ENCODE measurements around the gene TPST1.
"Not testable (repeated sequence)": the region's sequence is repeated elsewhere in the genome, so short reads cannot be mapped to it uniquely, and the experiment has no call there.

The TPST1 gene

GRCh38 chr7:66344166-66344565 is 139.0 kb downstream of the TPST1 start:
- DNase-seq, result no peak

GRCh38 chr7:66348531-66348930 is 143.4 kb downstream of the TPST1 start:
- DNase-seq, result no peak

GRCh38 chr7:66348959-66349358 is 143.8 kb downstream of the TPST1 start:
- no peak for DNase-seq

- no peak for DNase-seq
Observed at GRCh38 chr7:66352071-66352470, 146.9 kb downstream of the TPST1 start.

GRCh38 chr7:66353547-66353946 is 148.4 kb downstream of the TPST1 start:
- DNase-seq, result no peak

- no peak for DNase-seq
Observed at GRCh38 chr7:66355756-66356155, 150.6 kb downstream of the TPST1 start.

- DNase-seq, result no peak
Observed at GRCh38 chr7:66356277-66356721, 151.2 kb downstream of the TPST1 start.

GRCh38 chr7:66357087-66357486 is 152.0 kb downstream of the TPST1 start:
- no peak for DNase-seq

GRCh38 chr7:66359656-66360211 is 154.6 kb downstream of the TPST1 start:
- DNase-seq, result no peak

GRCh38 chr7:66362136-66362535 is 157.0 kb downstream of the TPST1 start:
- DNase-seq, result no peak

GRCh38 chr7:66363635-66364034 is 158.5 kb downstream of the TPST1 start:
- DNase-seq, result no peak

- DNase-seq, result not testable (repeated sequence)
Observed at GRCh38 chr7:66365031-66365430, 159.9 kb downstream of the TPST1 start.

- DNase-seq, result no peak
Observed at GRCh38 chr7:66371096-66371824, 166.1 kb downstream of the TPST1 start.

- DNase-seq, result not testable (repeated sequence)
Observed at GRCh38 chr7:66374141-66374840, 169.2 kb downstream of the TPST1 start.

GRCh38 chr7:66376264-66376945 is 171.3 kb downstream of the TPST1 start:
- DNase-seq, result no peak

GRCh38 chr7:66377045-66377444 is 171.9 kb downstream of the TPST1 start:
- no peak for DNase-seq

GRCh38 chr7:66377714-66378113 is 172.6 kb downstream of the TPST1 start:
- DNase-seq, result no peak

GRCh38 chr7:66379542-66380160 is 174.5 kb downstream of the TPST1 start:
- no peak for DNase-seq

- DNase-seq, result no peak
Observed at GRCh38 chr7:66380272-66380888, 175.2 kb downstream of the TPST1 start.

GRCh38 chr7:66382182-66382923 is 177.2 kb downstream of the TPST1 start:
- DNase-seq, result not testable (repeated sequence)

- DNase-seq, result not testable (repeated sequence)
Observed at GRCh38 chr7:66385191-66385905, 180.2 kb downstream of the TPST1 start.
